ENCODE data around the gene CD69. TPM values are rescaled to one million over a fixed set of nuclear protein-coding genes. Genes with fewer than 3 reads are reported as not detected.

The CD69 gene
- total RNA-seq, 2 experiments from 2014 or later = 631 to 659 TPM

GRCh38 chr12:9727813-9728212 lies 32.9 kb downstream of the CD69 start:
- ChIA-PET POLR2A (no interaction called here), CTCF (no interaction called here)
- Mint-ChIP-seq H3K36me3 (ENCODE audit: low read depth) (no peaks in the 10 kb centered on the region), H3K4me1 (ENCODE audit: low read depth) (peaks cover 18% of the 10 kb centered on the region), H3K27ac (no peak overlapping the region), H3K27me3 (no peaks in the 10 kb centered on the region), H3K4me3 (no peak overlapping the region), H3K9me3 (no peaks in the 10 kb centered on the region)
- TF ChIP-seq CTCF (IDR thresholded peaks at IDR 0.05) = no peak
- no peak overlapping the region for H3K4me3 ChIP-seq (ENCODE audit: low read length)
- DNase-seq (no peak), ATAC-seq (ENCODE audit: poor library complexity) (no peak)
- H3K36me3 ChIP-seq (ENCODE audit: insufficient read depth, low read length) = no peaks in the 10 kb centered on the region
- no peak overlapping the region for H3K27ac ChIP-seq (ENCODE audit: low read depth in 1 of 2, low read length in 2 of 2)
- no peaks in the 10 kb centered on the region for H3K9me3 ChIP-seq (ENCODE audit: control insufficient read depth in 1 of 2, insufficient read depth in 1 of 2, low read length in 2 of 2)
- intact Hi-C loops (cut with DNase I, micrococcal nuclease) = no loop called here
- peaks cover 0 to 4% of the 10 kb centered on the region in 2 experiments for H3K27me3 ChIP-seq (ENCODE audit: control insufficient read depth in 1 of 2, insufficient read depth in 2 of 2, low read length in 2 of 2)
- H3K4me1 ChIP-seq (ENCODE audit: insufficient read depth, low read length) = no peaks in the 10 kb centered on the region

GRCh38 chr12:9725213-9725870 lies 35.4 kb downstream of the CD69 start:
- Mint-ChIP-seq H3K4me3 (no peak overlapping the region), H3K27me3 (no peaks in the 10 kb centered on the region), H3K27ac (no peak overlapping the region), H3K9me3 (no peaks in the 10 kb centered on the region), H3K36me3 (ENCODE audit: low read depth) (no peaks in the 10 kb centered on the region), H3K4me1 (ENCODE audit: low read depth) (peaks cover 4% of the 10 kb centered on the region)
- no peaks in the 10 kb centered on the region for H3K36me3 ChIP-seq (ENCODE audit: insufficient read depth, low read length)
- CTCF ChIA-PET = interaction anchor here (0.8 to 1.5 kb wide), 4 partner anchors 17 to 86 kb away, joined by 3 read pairs; no protein-coding TSS in a partner anchor
- no peaks in the 10 kb centered on the region for H3K4me1 ChIP-seq (ENCODE audit: insufficient read depth, low read length)
- H3K9me3 ChIP-seq (ENCODE audit: control insufficient read depth in 1 of 2, insufficient read depth in 1 of 2, low read length in 2 of 2) = no peaks in the 10 kb centered on the region
- ATAC-seq (ENCODE audit: poor library complexity) = no peak
- peaks cover 0 to 4% of the 10 kb centered on the region in 2 experiments for H3K27me3 ChIP-seq (ENCODE audit: control insufficient read depth in 1 of 2, insufficient read depth in 2 of 2, low read length in 2 of 2)
- no peak for DNase-seq
- no peak for TF ChIP-seq CTCF (IDR thresholded peaks at IDR 0.05)
- intact Hi-C loops (cut with DNase I, micrococcal nuclease) = no loop called here
- POLR2A ChIA-PET = interaction anchor here (1.1 to 1.6 kb wide), 3 partner anchors 18 to 51 kb away, joined by 3 to 4 read pairs (median 3); no protein-coding TSS in a partner anchor
- H3K4me3 ChIP-seq (ENCODE audit: low read length) = no peak overlapping the region
- no peak overlapping the region for H3K27ac ChIP-seq (ENCODE audit: low read depth in 1 of 2, low read length in 2 of 2)

- Histone ChIP-seq H3K36me3 (ENCODE audit: insufficient read depth, low read length) (no peaks in the 10 kb centered on the region), H3K27me3 (ENCODE audit: control insufficient read depth in 1 of 2, insufficient read depth in 2 of 2, low read length in 2 of 2) (peaks cover 0 to 4% of the 10 kb centered on the region in 2 experiments), H3K4me1 (ENCODE audit: insufficient read depth, low read length) (no peaks in the 10 kb centered on the region), H3K9me3 (ENCODE audit: control insufficient read depth in 1 of 2, insufficient read depth in 1 of 2, low read length in 2 of 2) (no peaks in the 10 kb centered on the region), H3K27ac (ENCODE audit: low read depth in 1 of 2, low read length in 2 of 2) (no peak overlapping the region), H3K4me3 (ENCODE audit: low read length) (no peak overlapping the region)
- no peak overlapping the region for H3K27ac Mint-ChIP-seq
- H3K4me3 Mint-ChIP-seq = no peak overlapping the region
- intact Hi-C loops (cut with DNase I, micrococcal nuclease) = no loop called here
- ATAC-seq (ENCODE audit: poor library complexity) (no peak), DNase-seq (no peak)
- H3K4me1 Mint-ChIP-seq (ENCODE audit: low read depth) = peaks cover 4% of the 10 kb centered on the region
- POLR2A ChIA-PET = interaction anchor here (0.7 kb wide), 1 partner anchor 24 kb away, joined by 3 read pairs; no protein-coding TSS in a partner anchor
- CTCF ChIA-PET = no interaction called here
- no peaks in the 10 kb centered on the region for H3K36me3 Mint-ChIP-seq (ENCODE audit: low read depth)
- TF ChIP-seq CTCF (IDR thresholded peaks at IDR 0.05) = no peak
- no peaks in the 10 kb centered on the region for H3K9me3 Mint-ChIP-seq
- H3K27me3 Mint-ChIP-seq = no peaks in the 10 kb centered on the region
Observed at GRCh38 chr12:9724023-9724422, 36.7 kb downstream of the CD69 start.

All from CD4-positive, alpha-beta T cell (primary cell).